Spleen (tissue), 11 donors: ENCODE measurements around the gene ARHGAP5. TPM values are rescaled to one million over a fixed set of nuclear protein-coding genes. Genes with fewer than 3 reads are reported as not detected.
"Not testable (repeated sequence)": the region's sequence is repeated elsewhere in the genome, so short reads cannot be mapped to it uniquely, and the experiment has no call there.

ENCODE experiments used
- DNase-seq: peaks from one replicate; pipeline ENCODE4 v3.0.0-alpha.2; 2020
- H3K27ac ChIP-seq, 8 donors: fragments of 200-600 bp; sonication (generic) in 7 of 8; 1 replicate in 4 of 8; 2 replicates in 4 of 8; pipeline versions ENCODE4 v1.5.0 to v1.8.0; 2016 to 2021; ENCODE audit warnings: inconsistent platforms in 4 of 8, mild to moderate bottlenecking in 4 of 8, moderate library complexity in 1 of 8
- H3K27me3 ChIP-seq, 7 donors: fragments of 200-600 bp; sonication (generic) in 6 of 7; replicated peaks in 1 of 7; 1 replicate in 4 of 7; 2 replicates in 3 of 7; pipeline versions ENCODE4 v1.5.0 to v1.8.0; 2016 to 2021; ENCODE audit warnings: inconsistent platforms in 3 of 7, mild to moderate bottlenecking in 1 of 7
- H3K36me3 ChIP-seq, 6 donors: fragments of 200-600 bp; sonication (generic) in 5 of 6; 1 replicate in 4 of 6; 2 replicates in 2 of 6; pipeline versions ENCODE4 v1.5.0 to v1.8.0; 2016 to 2021; ENCODE audit warnings: inconsistent platforms in 2 of 6
- H3K4me1 ChIP-seq, 6 donors: fragments of 200-600 bp; sonication (generic) in 5 of 6; 1 replicate in 3 of 6; 2 replicates in 3 of 6; pipeline versions ENCODE4 v1.5.0 to v1.8.0; 2016 to 2021; ENCODE audit warnings: inconsistent platforms in 3 of 6
- H3K4me3 ChIP-seq, 8 donors: fragments of 200-600 bp; sonication (generic) in 7 of 8; 1 replicate in 4 of 8; 2 replicates in 4 of 8; pipeline versions ENCODE4 v1.5.0 to v1.8.0; 2016 to 2021; ENCODE audit warnings: inconsistent platforms in 4 of 8, mild to moderate bottlenecking in 4 of 8, moderate library complexity in 2 of 8
- H3K9me3 ChIP-seq, 8 donors: fragments of 200-600 bp; sonication (generic) in 7 of 8; 1 replicate in 4 of 8; 2 replicates in 4 of 8; pipeline versions ENCODE4 v1.5.0 to v1.8.0; 2016 to 2021; ENCODE audit warnings: inconsistent platforms in 4 of 8
- CTCF ChIP-seq, 11 experiments: fragments of 200-600 bp in 7 of 11; fragments of 450-650 bp in 4 of 11; sonication (generic) in 4 of 11; IDR thresholded peaks in 8 of 11; conservative IDR thresholded peaks in 3 of 11; 1 replicate in 7 of 11; 2 replicates in 4 of 11; pipeline versions ENCODE4 v1.4.0 to v1.8.0; 2016 to 2021; ENCODE audit warnings: antibody characterized with exemption in 11 of 11, inconsistent platforms in 4 of 11, mild to moderate bottlenecking in 1 of 11
- POLR2A ChIP-seq, 3 donors: fragments of 450-650 bp; IDR thresholded peaks; one replicate each; pipeline ENCODE4 v1.5.1; 2017; ENCODE audit warnings: antibody characterized with exemption in 3 of 3, mild to moderate bottlenecking in 1 of 3
- POLR2AphosphoS5 ChIP-seq, 3 donors: sonication (generic); formaldehyde crosslinking; IDR thresholded peaks; one replicate each; pipeline ENCODE4 v1.5.1; 2017; ENCODE audit warnings: antibody characterized with exemption in 3 of 3
- whole genome bisulfite sequencing, 5 donors: extraction: QIAGEN DNeasy Blood & Tissue Kit in 3 of 5; methylation state at CpG; one replicate each; pipeline versions ENCODE4 v1.1.5 to v1.1.7; 2013 to 2018; 5-methylcytosine and 5-hydroxymethylcytosine counted together
- intact Hi-C: fragments of 100-400 bp; cut with DNase I; formaldehyde crosslinking; loops from one replicate; pipeline ENCODE4 v1.15.0; 2023; ENCODE audit warnings: low total_unique reads
- polyA plus RNA-seq, 3 donors: library from polyadenylated mRNA; stranded (reverse); fragments of 200-250 nt; gene quantifications; one replicate each; pipeline ENCODE4 v1.2.1, GENCODE V29; 2013
- total RNA-seq, 7 donors: library from RNA; depleted of rRNA in 3 of 7; stranded (reverse); fragments of >200 nt in 3 of 7; fragmentation: NEBNext Ultra II Directional in 4 of 7; extraction: Animal tissue kit (Norgen Biotek cat#: 25700) in 4 of 7; gene quantifications; one replicate each; pipeline versions ENCODE4 v1.1.0 to v1.2.1, GENCODE V29; 2016 to 2021
- donor health status: healthy with polysubstance abuse.
- donor health status: DM: no; HTN: no; CAD: no; lungs with moderate emphysema.
- donor health status: DM: no; HTN: no; CAD: no.
- donor health status: Bipolar disorder and iron deficiency.
- donor health status: healthy.
- donor health status: DM: no; HTN: no; CAD: no.
- donor health status: DM: yes; HTN: yes; CAD: no.

Gene ARHGAP5
- total and polyA plus RNA-seq, 10 donors, result 10.1 to 189 (median 109) TPM

GRCh38 chr14:32128703-32129102 lies 51.6 kb downstream of the ARHGAP5 start:
- Histone ChIP-seq H3K4me3 (no peak overlapping the region), H3K4me1 (peaks cover 0 to 7% (median 0%) of the 10 kb centered on the region in 6 donors), H3K9me3 (peaks cover 0 to 20% (median 10%) of the 10 kb centered on the region in 8 donors), H3K27ac (no peak overlapping the region), H3K27me3 (no peaks in the 10 kb centered on the region), H3K36me3 (peaks cover 0 to 66% (median 14%) of the 10 kb centered on the region in 6 donors)
- intact Hi-C loops, result no loop called here
- no peak for TF ChIP-seq POLR2A (IDR thresholded peaks at IDR 0.05)
- TF ChIP-seq CTCF (IDR thresholded peaks at IDR 0.05 in 8 of 11, conservative IDR thresholded peaks at IDR 0.05 in 3 of 11), result no peak
- TF ChIP-seq POLR2AphosphoS5 (IDR thresholded peaks at IDR 0.05), result no peak
- no peak for DNase-seq
- 86 to 100% (median 95%) methylated on average over 1 of the region's 1 CpG for WGBS, 5 donors

- no peak for DNase-seq
- H3K36me3 ChIP-seq, result peaks cover 0 to 66% (median 14%) of the 10 kb centered on the region in 6 donors
- 89 to 95% (median 92%) methylated on average over 2 of the region's 2 CpGs for WGBS, 5 donors
- H3K27me3 ChIP-seq, result no peaks in the 10 kb centered on the region
- H3K9me3 ChIP-seq, result peaks cover 0 to 20% (median 10%) of the 10 kb centered on the region in 8 donors
- TF ChIP-seq POLR2A (IDR thresholded peaks at IDR 0.05), result no peak
- TF ChIP-seq POLR2AphosphoS5 (IDR thresholded peaks at IDR 0.05), result no peak
- TF ChIP-seq CTCF (IDR thresholded peaks at IDR 0.05 in 8 of 11, conservative IDR thresholded peaks at IDR 0.05 in 3 of 11), result no peak
- no peak overlapping the region for H3K27ac ChIP-seq
- no peak overlapping the region for H3K4me3 ChIP-seq
- intact Hi-C loops, result no loop called here
- peaks cover 0 to 7% (median 0%) of the 10 kb centered on the region in 6 donors for H3K4me1 ChIP-seq
Measured at GRCh38 chr14:32129124-32129523, 52.0 kb downstream of the ARHGAP5 start.

GRCh38 chr14:32131689-32132088 lies 54.6 kb downstream of the ARHGAP5 start:
- DNase-seq, H3K27me3 ChIP-seq, intact Hi-C loops, H3K27ac ChIP-seq, H3K4me1 ChIP-seq, H3K4me3 ChIP-seq: not testable (repeated sequence)
- 95 to 100% (median 97%) methylated on average over 3 to 5 of the region's 5 CpGs for WGBS, 5 donors
- H3K9me3 ChIP-seq, result peaks cover 0 to 21% (median 13%) of the 10 kb centered on the region in 8 donors
- peaks cover 0 to 70% (median 14%) of the 10 kb centered on the region in 6 donors for H3K36me3 ChIP-seq

GRCh38 chr14:32134448-32135097 lies 57.5 kb downstream of the ARHGAP5 start:
- TF ChIP-seq CTCF (IDR thresholded peaks at IDR 0.05 in 8 of 11, conservative IDR thresholded peaks at IDR 0.05 in 3 of 11) (no peak), POLR2AphosphoS5 (IDR thresholded peaks at IDR 0.05) (no peak), POLR2A (IDR thresholded peaks at IDR 0.05) (no peak)
- no peak for DNase-seq
- 73 to 85% (median 78%) methylated on average over 3 of the region's 3 CpGs for WGBS, 5 donors
- Histone ChIP-seq H3K36me3 (peaks cover 0 to 69% (median 6%) of the 10 kb centered on the region in 6 donors), H3K27me3 (no peaks in the 10 kb centered on the region), H3K4me3 (no peak overlapping the region), H3K9me3 (peaks cover 9 to 31% (median 23%) of the 10 kb centered on the region in 8 donors), H3K4me1 (peaks cover 0 to 3% (median 0%) of the 10 kb centered on the region in 6 donors), H3K27ac (no peak overlapping the region)
- intact Hi-C loops, result no loop called here
